GM10266 (cell line): Measurements from ENCODE around the gene PRPF6.
"Not testable (repeated sequence)": the region's sequence is repeated elsewhere in the genome, so short reads cannot be mapped to it uniquely, and the experiment has no call there.

ENCODE experiments used
- DNase-seq: peaks from one replicate; pipeline ENCODE4 v3.0.0; 2012; ENCODE audit errors: extremely low spot score
- CTCF ChIP-seq: IDR thresholded peaks from 2 replicates; pipeline ENCODE4 v1.5.1; 2012; ENCODE audit warnings: mild to moderate bottlenecking, low read depth; ENCODE audit not compliant: control insufficient read depth, insufficient read depth; ENCODE audit errors: missing control alignments

Gene PRPF6

GRCh38 chr20:63968928-63969760 lies 11.8 kb upstream of the PRPF6 start:
- DNase-seq, result peak; percentile 69
- TF ChIP-seq CTCF, result no peak

- peak; percentile 94 for DNase-seq
- TF ChIP-seq CTCF, result no peak
These were observed 10.9 kb upstream of the PRPF6 start, which contains the start of gene ZNF512B for GRCh38 chr20:63969838-63970713. Gene ZNF512B, minus strand, starts transcription at chr20:63969930. Its CDS starts 1,980 bp downstream, at chr20:63967950.

GRCh38 chr20:63970714-63971431 lies 10.1 kb upstream of the PRPF6 start:
- no peak for TF ChIP-seq CTCF
- no peak for DNase-seq

- DNase-seq, result not testable (repeated sequence)
These were observed 9.0 kb upstream of the PRPF6 start for GRCh38 chr20:63971960-63972311.

- TF ChIP-seq CTCF, result no peak
- no peak for DNase-seq
These were observed 8.4 kb upstream of the PRPF6 start for GRCh38 chr20:63972312-63973159.

- no peak for DNase-seq
- no peak for TF ChIP-seq CTCF
These were observed 7.8 kb upstream of the PRPF6 start for GRCh38 chr20:63973160-63973479.

- peak; percentile 89 for DNase-seq
- TF ChIP-seq CTCF, result peak; percentile 96
These were observed 7.1 kb upstream of the PRPF6 start for GRCh38 chr20:63973636-63974401.
